GM21737 (cell line): ENCODE results near the gene WFDC9.
"Not testable (repeated sequence)": the region's sequence is repeated elsewhere in the genome, so short reads cannot be mapped to it uniquely, and the experiment has no call there.

Experiments used
- ATAC-seq: cut with Tn5 transposase; IDR thresholded peaks from one replicate; pipeline ENCODE4 v1.9.1; 2021; ENCODE audit warnings: mild to moderate bottlenecking, moderate library complexity; ENCODE audit not compliant: unreplicated experiment

Gene WFDC9

GRCh38 chr20:45593498-45593897 lies 37.6 kb downstream of the WFDC9 start:
- no peak for ATAC-seq

- ATAC-seq = no peak
Observed at GRCh38 chr20:45592574-45593189, 38.4 kb downstream of the WFDC9 start.

- no peak for ATAC-seq
Observed at GRCh38 chr20:45589725-45590124, 41.4 kb downstream of the WFDC9 start.

- no peak for ATAC-seq
Observed at GRCh38 chr20:45588800-45589199, 42.3 kb downstream of the WFDC9 start.

GRCh38 chr20:45585986-45586385 lies 45.1 kb downstream of the WFDC9 start:
- not testable (repeated sequence) for ATAC-seq

GRCh38 chr20:45584294-45584693 lies 46.8 kb downstream of the WFDC9 start:
- ATAC-seq = not testable (repeated sequence)

- no peak for ATAC-seq
Observed at GRCh38 chr20:45583502-45583901, 47.6 kb downstream of the WFDC9 start.

GRCh38 chr20:45581702-45582101 lies 49.4 kb downstream of the WFDC9 start:
- ATAC-seq = no peak

GRCh38 chr20:45579184-45579583 lies 51.9 kb downstream of the WFDC9 start, which contains the start of gene WFDC8:
Gene WFDC8 (minus strand): TSS chr20:45579284. CDS start chr20:45579247, 37 bp downstream.
- ATAC-seq = no peak

GRCh38 chr20:45578231-45578630 lies 52.9 kb downstream of the WFDC9 start:
- ATAC-seq = no peak

GRCh38 chr20:45576995-45577394 lies 54.1 kb downstream of the WFDC9 start:
- no peak for ATAC-seq

- no peak for ATAC-seq
Observed at GRCh38 chr20:45575931-45576330, 55.2 kb downstream of the WFDC9 start.

- ATAC-seq = not testable (repeated sequence)
Observed at GRCh38 chr20:45569650-45570049, 61.4 kb downstream of the WFDC9 start.

- no peak for ATAC-seq
Observed at GRCh38 chr20:45564760-45565276, 66.3 kb downstream of the WFDC9 start.
